C4-2B (cell line): ENCODE data around the gene SUGP2.

ENCODE experiments used
- ZFX ChIP-seq: fragments of 450-650 bp; IDR thresholded peaks from 2 replicates; pipeline ENCODE4 v1.6.1; 2017
- TF ChIP-seq, protein P1 (sequence below): fragments of 450-650 bp; conservative IDR thresholded peaks from 2 replicates; pipeline ENCODE4 v1.5.1; 2017; ENCODE audit warnings: mild to moderate bottlenecking

DNA sequence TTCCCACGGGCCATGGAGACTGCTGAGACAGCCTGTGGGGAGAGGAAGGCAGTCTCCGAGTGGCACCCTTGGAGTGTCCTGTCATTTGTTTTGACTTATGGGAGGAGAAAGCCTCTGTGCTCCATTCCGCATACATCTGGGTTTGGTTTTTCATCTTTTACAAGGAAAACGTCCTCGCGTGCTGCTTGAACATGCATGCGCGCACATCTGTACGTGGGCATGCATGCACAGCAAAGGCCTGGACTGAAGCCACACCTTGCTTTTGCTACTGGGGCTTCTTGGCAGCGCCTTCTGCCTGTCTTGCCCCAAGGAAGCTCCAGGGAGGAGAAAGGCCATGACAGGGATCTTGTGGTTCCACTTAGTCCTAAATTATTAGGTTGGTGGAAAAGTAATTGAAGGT, 44.0 kb downstream of the SUGP2 start:
- TF ChIP-seq, protein P1, sequence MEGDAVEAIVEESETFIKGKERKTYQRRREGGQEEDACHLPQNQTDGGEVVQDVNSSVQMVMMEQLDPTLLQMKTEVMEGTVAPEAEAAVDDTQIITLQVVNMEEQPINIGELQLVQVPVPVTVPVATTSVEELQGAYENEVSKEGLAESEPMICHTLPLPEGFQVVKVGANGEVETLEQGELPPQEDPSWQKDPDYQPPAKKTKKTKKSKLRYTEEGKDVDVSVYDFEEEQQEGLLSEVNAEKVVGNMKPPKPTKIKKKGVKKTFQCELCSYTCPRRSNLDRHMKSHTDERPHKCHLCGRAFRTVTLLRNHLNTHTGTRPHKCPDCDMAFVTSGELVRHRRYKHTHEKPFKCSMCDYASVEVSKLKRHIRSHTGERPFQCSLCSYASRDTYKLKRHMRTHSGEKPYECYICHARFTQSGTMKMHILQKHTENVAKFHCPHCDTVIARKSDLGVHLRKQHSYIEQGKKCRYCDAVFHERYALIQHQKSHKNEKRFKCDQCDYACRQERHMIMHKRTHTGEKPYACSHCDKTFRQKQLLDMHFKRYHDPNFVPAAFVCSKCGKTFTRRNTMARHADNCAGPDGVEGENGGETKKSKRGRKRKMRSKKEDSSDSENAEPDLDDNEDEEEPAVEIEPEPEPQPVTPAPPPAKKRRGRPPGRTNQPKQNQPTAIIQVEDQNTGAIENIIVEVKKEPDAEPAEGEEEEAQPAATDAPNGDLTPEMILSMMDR: no peak
- no peak for TF ChIP-seq ZFX
